HepG2 (cell line): ENCODE results near the gene CHRNG. TPM values are rescaled to one million over a fixed set of nuclear protein-coding genes. Genes with fewer than 3 reads are reported as not detected.

ENCODE experiments used
- ATAC-seq: fragments of 200-7000 bp; cut with Tn5 transposase; 3 replicates; pipeline ENCODE4 v1.9.1; 2020; ENCODE audit warnings: mild to moderate bottlenecking, moderate library complexity
- BruUV-seq: library from RNA; stranded (reverse); fragments of 400-500 nt; replicated peaks from 2 replicates; lab custom pipeline; 2021; lab: Mats Ljungman, UMichigan
- CTCF ChIA-PET: fragments of 300-600 bp; formaldehyde crosslinking; extraction: SDS; loops from one replicate; lab custom pipeline; 2021; ENCODE audit warnings: low total read pairs, inconsistent platforms, low intra/inter-chr PET ratio; lab: Yijun Ruan, JAX
- POLR2A ChIA-PET: fragments of 350-600 bp; sonication (Branson Sonifier 250); formaldehyde crosslinking; loops from one replicate; lab custom pipeline; 2020; ENCODE audit warnings: antibody characterized with exemption, inconsistent platforms; lab: Yijun Ruan, JAX
- DNase-seq: peaks from one replicate; pipeline ENCODE4 v3.0.0-alpha.2; 2015; ENCODE audit warnings: low spot score
- FAIRE-seq: peaks from 3 replicates; lab custom pipeline; 2011; peaks lifted over from hg19 to GRCh38; lab: Jason Lieb, UNC
- H2AFZ ChIP-seq: one replicate; pipeline ENCODE4 v1.6.1; 2011; ENCODE audit warnings: low read length, inconsistent platforms
- H3K27ac ChIP-seq: fragments of 300-600 bp; 3 replicates; pipeline ENCODE4 v1.8.0; 2011; ENCODE audit warnings: mixed run types, mild to moderate bottlenecking, mixed read lengths, low read length, inconsistent platforms; ENCODE audit not compliant: insufficient read depth; ENCODE audit errors: extremely low read length
- H3K27me3 ChIP-seq, 2 experiments: fragments of 200-600 bp in 1 of 2; 2 replicates in 1 of 2; 3 replicates in 1 of 2; pipeline versions ENCODE4 v1.6.0 to v1.8.0; 2011; ENCODE audit warnings: low read length in 2 of 2, mild to moderate bottlenecking in 2 of 2, moderate library complexity in 2 of 2, inconsistent platforms in 1 of 2; ENCODE audit not compliant: insufficient read depth in 2 of 2, control insufficient read depth in 1 of 2
- H3K36me3 ChIP-seq, 2 experiments: fragments of 200-600 bp in 1 of 2; replicated peaks in 1 of 2; 2 replicates in 1 of 2; 3 replicates in 1 of 2; pipeline versions ENCODE4 v1.5.1 to v1.8.0; 2011; ENCODE audit warnings: low read length in 2 of 2, inconsistent platforms in 1 of 2; ENCODE audit not compliant: insufficient read depth in 2 of 2, control insufficient read depth in 1 of 2
- H3K4me1 ChIP-seq: 2 replicates; pipeline ENCODE4 v1.5.1; 2012; ENCODE audit warnings: low read length, inconsistent platforms; ENCODE audit not compliant: insufficient read depth
- H3K4me2 ChIP-seq: 2 replicates; pipeline ENCODE4 v1.6.0; 2011; ENCODE audit warnings: low read depth, low read length, inconsistent platforms
- H3K4me3 ChIP-seq, 3 experiments: fragments of 200-600 bp in 1 of 3; sonication (generic), shearing (Covaris generic) in 1 of 3; replicated peaks in 1 of 3; 2 replicates each; pipeline ENCODE4 v1.5.1; 2011 to 2016; ENCODE audit warnings: low read length in 3 of 3, inconsistent platforms in 2 of 3, low read depth in 2 of 3, mild to moderate bottlenecking in 2 of 3, control low read depth in 1 of 3, mixed read lengths in 1 of 3; ENCODE audit not compliant: insufficient read depth in 1 of 3
- H3K79me2 ChIP-seq: one replicate; pipeline ENCODE4 v1.6.1; 2011; ENCODE audit warnings: low read length, inconsistent platforms; ENCODE audit not compliant: insufficient read depth
- H3K9ac ChIP-seq: 2 replicates; pipeline ENCODE4 v1.6.0; 2011; ENCODE audit warnings: mild to moderate bottlenecking, low read depth, low read length, inconsistent platforms; ENCODE audit not compliant: insufficient read depth
- H3K9me3 ChIP-seq: 2 replicates; pipeline ENCODE4 v1.5.1; 2012; ENCODE audit warnings: mild to moderate bottlenecking, low read length
- H4K20me1 ChIP-seq: 2 replicates; pipeline ENCODE4 v1.6.0; 2011; ENCODE audit warnings: inconsistent platforms, mild to moderate bottlenecking, low read length, moderate library complexity; ENCODE audit not compliant: insufficient read depth
- CBFB ChIP-seq: sonication (generic); formaldehyde crosslinking; IDR thresholded peaks from 2 replicates; pipeline ENCODE4 v1.4.0; 2020; ENCODE audit warnings: missing genetic modification reagents
- FOXO1 ChIP-seq: sonication (generic); formaldehyde crosslinking; IDR thresholded peaks from 2 replicates; pipeline ENCODE4 v1.4.0; 2020; ENCODE audit warnings: missing genetic modification reagents
- NR2F6 ChIP-seq, 2 experiments: IDR thresholded peaks; 2 replicates each; pipeline ENCODE4 v1.6.1; 2016; ENCODE audit warnings: antibody characterized with exemption in 1 of 2, mild to moderate bottlenecking in 1 of 2
- PATZ1 ChIP-seq: sonication (generic); formaldehyde crosslinking; IDR thresholded peaks from 2 replicates; pipeline ENCODE4 v1.4.0; 2020; ENCODE audit warnings: missing genetic modification reagents
- PHB2 ChIP-seq: fragments of 450-650 bp; IDR thresholded peaks from 2 replicates; pipeline ENCODE4 v1.6.1; 2018; ENCODE audit not compliant: partially characterized antibody
- RFXANK ChIP-seq: IDR thresholded peaks from 2 replicates; pipeline ENCODE4 v1.6.1; 2016
- SP5 ChIP-seq: IDR thresholded peaks from 2 replicates; pipeline ENCODE4 v1.6.1; 2016; ENCODE audit warnings: low read depth, borderline replicate concordance
- ZBTB2 ChIP-seq: sonication (generic); formaldehyde crosslinking; IDR thresholded peaks from 2 replicates; pipeline ENCODE4 v1.8.0; 2022; ENCODE audit warnings: low read depth, missing genetic modification reagents
- ZBTB7A ChIP-seq: sonication (generic); formaldehyde crosslinking; IDR thresholded peaks from 2 replicates; pipeline ENCODE4 v1.8.0; 2022; ENCODE audit warnings: mild to moderate bottlenecking, missing genetic modification reagents
- ZFY ChIP-seq: sonication (generic); formaldehyde crosslinking; IDR thresholded peaks from 2 replicates; pipeline ENCODE4 v1.4.0; 2020; ENCODE audit warnings: missing genetic modification reagents
- ZNF207 ChIP-seq: fragments of 450-650 bp; IDR thresholded peaks from 2 replicates; pipeline ENCODE4 v1.6.1; 2016; ENCODE audit warnings: antibody characterized with exemption, borderline replicate concordance
- ZNF670 ChIP-seq: sonication (generic); formaldehyde crosslinking; IDR thresholded peaks from 2 replicates; pipeline ENCODE4 v1.8.0; 2022; ENCODE audit warnings: mild to moderate bottlenecking, missing genetic modification reagents, borderline replicate concordance
- ZNF713 ChIP-seq: sonication (generic); formaldehyde crosslinking; IDR thresholded peaks from 2 replicates; pipeline ENCODE4 v1.4.0; 2020; ENCODE audit warnings: mild to moderate bottlenecking, missing genetic modification reagents
- WGBS: methylation state at CpG from one replicate; pipeline ENCODE4 v1.1.6; 2017; ENCODE audit warnings: low lambda C conversion rate; 5-methylcytosine and 5-hydroxymethylcytosine counted together
- in situ Hi-C: cut with HindIII; loops from 2 replicates; pipeline ENCODE4 v1.10.0; 2017; ENCODE audit warnings: low pct_unique_long_range_greater_than_20kb; ENCODE audit not compliant: extremely low pct_ligation_motif_present
- intact Hi-C: fragments of 100-400 bp; cut with micrococcal nuclease; formaldehyde crosslinking; loops from one replicate; pipeline ENCODE4 v1.10.0; 2022; ENCODE audit not compliant: unreplicated experiment
- polyA plus RNA-seq, 8 experiments: library from polyadenylated mRNA; depleted of rRNA in 3 of 8; stranded (reverse) in 7 of 8; unstranded in 1 of 8; fragments of >200 nt; fragmentation: Illumina TruSeq in 4 of 8; extraction: Trizol in 4 of 8; gene quantifications; 2 replicates each; pipeline versions ENCODE4 v1.2.1 to v1.2.3, GENCODE V29; 2011 to 2016; ENCODE audit warnings: low read depth in 4 of 8, missing spikeins in 1 of 8, mixed read lengths in 1 of 8; ENCODE audit not compliant: insufficient read depth in 1 of 8
- total RNA-seq, 5 experiments: library from RNA; depleted of rRNA; stranded (reverse); fragments of >200 nt; fragmentation: Illumina TruSeq; extraction: Trizol; gene quantifications; 2 replicates each; pipeline ENCODE4 v1.2.3, GENCODE V29; 2016; ENCODE audit warnings: low read depth in 1 of 5
- TF ChIP-seq, protein P1 (sequence below): sonication (generic); formaldehyde crosslinking; IDR thresholded peaks from 2 replicates; pipeline ENCODE4 v1.4.0; 2020; ENCODE audit warnings: missing genetic modification reagents, borderline replicate concordance
- TF ChIP-seq, protein P2 (sequence below): sonication (generic); IDR thresholded peaks from 2 replicates; pipeline ENCODE4 v1.6.1; 2016; ENCODE audit warnings: low read depth, borderline replicate concordance

CHRNG gene
- total and polyA plus RNA-seq, 2 of the 13 experiments (the other 11 are each of a cell fraction or from before 2014, with no cell fraction given), result not detected

GRCh38 chr2:232525791-232526371 is 13.6 kb upstream of the CHRNG start, which contains the start of gene CHRND:
Gene CHRND, plus strand, starts transcription at chr2:232526160. Its CDS starts 56 bp downstream, at chr2:232526216.
- 6% methylated on average over 15 of the region's 18 CpGs for WGBS
- no peak within 1 kb of the TSS for H3K9ac ChIP-seq
- peaks cover 32 to 88% of the 10 kb centered on the region in 2 experiments for H3K27me3 ChIP-seq
- no peak for TF ChIP-seq ZNF207
- TF ChIP-seq ZNF713, result no peak
- TF ChIP-seq FOXO1 (CRISPR knock-in tag), result no peak
- no peak for TF ChIP-seq RFXANK (CRISPR knock-in tag)
- no peak for TF ChIP-seq ZBTB7A (CRISPR knock-in tag)
- 0 out of 2 replicates have a peak, but pooled peaks have one; percentile 46 for TF ChIP-seq ZNF670 (CRISPR knock-in tag)
- peak; percentile 59 for TF ChIP-seq PATZ1
- TF ChIP-seq ZFY, result no peak
- no peak for TF ChIP-seq NR2F6 (IDR thresholded peaks at IDR 0.05)
- TF ChIP-seq NR2F6 (CRISPR knock-in tag; IDR thresholded peaks at IDR 0.05), result peak; percentile 19; the same call in 1 of the 2 replicates
- TF ChIP-seq ZBTB2 (CRISPR knock-in tag), result no peak
- no peak for TF ChIP-seq CBFB (CRISPR knock-in tag)
- TF ChIP-seq, protein P1, sequence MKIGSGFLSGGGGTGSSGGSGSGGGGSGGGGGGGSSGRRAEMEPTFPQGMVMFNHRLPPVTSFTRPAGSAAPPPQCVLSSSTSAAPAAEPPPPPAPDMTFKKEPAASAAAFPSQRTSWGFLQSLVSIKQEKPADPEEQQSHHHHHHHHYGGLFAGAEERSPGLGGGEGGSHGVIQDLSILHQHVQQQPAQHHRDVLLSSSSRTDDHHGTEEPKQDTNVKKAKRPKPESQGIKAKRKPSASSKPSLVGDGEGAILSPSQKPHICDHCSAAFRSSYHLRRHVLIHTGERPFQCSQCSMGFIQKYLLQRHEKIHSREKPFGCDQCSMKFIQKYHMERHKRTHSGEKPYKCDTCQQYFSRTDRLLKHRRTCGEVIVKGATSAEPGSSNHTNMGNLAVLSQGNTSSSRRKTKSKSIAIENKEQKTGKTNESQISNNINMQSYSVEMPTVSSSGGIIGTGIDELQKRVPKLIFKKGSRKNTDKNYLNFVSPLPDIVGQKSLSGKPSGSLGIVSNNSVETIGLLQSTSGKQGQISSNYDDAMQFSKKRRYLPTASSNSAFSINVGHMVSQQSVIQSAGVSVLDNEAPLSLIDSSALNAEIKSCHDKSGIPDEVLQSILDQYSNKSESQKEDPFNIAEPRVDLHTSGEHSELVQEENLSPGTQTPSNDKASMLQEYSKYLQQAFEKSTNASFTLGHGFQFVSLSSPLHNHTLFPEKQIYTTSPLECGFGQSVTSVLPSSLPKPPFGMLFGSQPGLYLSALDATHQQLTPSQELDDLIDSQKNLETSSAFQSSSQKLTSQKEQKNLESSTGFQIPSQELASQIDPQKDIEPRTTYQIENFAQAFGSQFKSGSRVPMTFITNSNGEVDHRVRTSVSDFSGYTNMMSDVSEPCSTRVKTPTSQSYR, result peak; percentile 41; the same call in 1 of the 2 replicates
- no peak for TF ChIP-seq PHB2
- TF ChIP-seq SP5 (CRISPR knock-in tag), result peak; percentile 39; the same call in 1 of the 2 replicates
- TF ChIP-seq, protein P2, sequence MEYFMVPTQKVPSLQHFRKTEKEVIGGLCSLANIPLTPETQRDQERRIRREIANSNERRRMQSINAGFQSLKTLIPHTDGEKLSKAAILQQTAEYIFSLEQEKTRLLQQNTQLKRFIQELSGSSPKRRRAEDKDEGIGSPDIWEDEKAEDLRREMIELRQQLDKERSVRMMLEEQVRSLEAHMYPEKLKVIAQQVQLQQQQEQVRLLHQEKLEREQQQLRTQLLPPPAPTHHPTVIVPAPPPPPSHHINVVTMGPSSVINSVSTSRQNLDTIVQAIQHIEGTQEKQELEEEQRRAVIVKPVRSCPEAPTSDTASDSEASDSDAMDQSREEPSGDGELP, result peak; percentile 21; the same call in 1 of the 2 replicates
- peak within 1 kb of the TSS; percentile 71 for H3K4me2 ChIP-seq
- H3K4me1 ChIP-seq, result peaks cover 37% of the 10 kb centered on the region
- peak within 1 kb of the TSS in 1 of 3 experiments; percentile 58; a peak in 1 of 6 replicates for H3K4me3 ChIP-seq
- DNase-seq (peak; percentile 23), FAIRE-seq (no peak), ATAC-seq (peak; percentile 2; the same call in 1 of the 3 replicates)
- no peaks in the 10 kb centered on the region for H3K79me2 ChIP-seq
- H4K20me1 ChIP-seq, result no peaks in the 10 kb centered on the region
- H3K27ac ChIP-seq, result no peak within 1 kb of the TSS
- H2AFZ ChIP-seq, result no peak within 1 kb of the TSS
- ChIA-PET CTCF (no interaction called here), POLR2A (interaction anchor here (1.6 kb wide), 1 partner anchor 25 kb away, joined by 3 read pairs; the partner anchor contains the start of genes EIF4E2 and TIGD1)
- H3K36me3 ChIP-seq, result no peaks in the 10 kb centered on the region
- no peaks in the 10 kb centered on the region for H3K9me3 ChIP-seq
- intact Hi-C loops, result loop anchor here (10.0 kb wide), 1 partner anchor 621 kb away; no protein-coding TSS in a partner anchor
- BruUV-seq, result no TSS peak
- in situ Hi-C loops, result no loop called here
